SU-DHL-6 (cell line): Measurements from ENCODE around the gene CYP39A1.

Source experiments
- H2AFZ ChIP-seq: fragments of 200-600 bp; sonication (generic); 2 replicates; pipeline ENCODE4 v1.6.1; 2014; ENCODE audit warnings: low read depth, mild to moderate bottlenecking, moderate library complexity, mixed read lengths, antibody characterized with exemption, low read length; ENCODE audit not compliant: severe bottlenecking
- H3F3A ChIP-seq: fragments of 200-600 bp; shearing (Covaris generic); 2 replicates; pipeline ENCODE4 v1.6.0; 2016; ENCODE audit warnings: antibody characterized with exemption, mild to moderate bottlenecking; ENCODE audit not compliant: insufficient read depth
- H3K27ac ChIP-seq: fragments of 200-600 bp; sonication (generic); 2 replicates; pipeline ENCODE4 v1.5.1; 2016; ENCODE audit warnings: low read depth, mild to moderate bottlenecking, low read length, moderate library complexity, mixed read lengths
- H3K27me3 ChIP-seq: fragments of 200-600 bp; sonication (generic), shearing (Covaris generic); 2 replicates; pipeline ENCODE4 v1.6.0; 2014; ENCODE audit warnings: mild to moderate bottlenecking, low read length
- H3K36me3 ChIP-seq: fragments of 200-600 bp; sonication (generic); 2 replicates; pipeline ENCODE4 v1.6.1; 2014; ENCODE audit warnings: mild to moderate bottlenecking, low read length, mixed read lengths
- H3K4me2 ChIP-seq: fragments of 300-600, 200-600 bp; shearing (Covaris generic), sonication (generic); 2 replicates; pipeline ENCODE4 v1.6.0; 2014; ENCODE audit warnings: low read length, low read depth, mild to moderate bottlenecking; ENCODE audit not compliant: poor library complexity, severe bottlenecking
- H3K4me3 ChIP-seq: fragments of 200-600 bp; sonication (generic); 2 replicates; pipeline ENCODE4 v1.5.1; 2014; ENCODE audit warnings: antibody characterized with exemption, low read length, mild to moderate bottlenecking, mixed read lengths; ENCODE audit not compliant: insufficient read depth, poor library complexity, severe bottlenecking
- H3K79me2 ChIP-seq: fragments of 200-600 bp; sonication (generic); 2 replicates; pipeline ENCODE4 v1.6.1; 2014; ENCODE audit warnings: mild to moderate bottlenecking, low read length, moderate library complexity; ENCODE audit not compliant: insufficient read depth
- H3K9ac ChIP-seq: fragments of 200-600 bp; sonication (generic); 2 replicates; pipeline ENCODE4 v1.7.0; 2014; ENCODE audit warnings: mild to moderate bottlenecking, low read length
- H3K9me2 ChIP-seq: fragments of 200-600 bp; sonication (generic); replicated peaks from 2 replicates; pipeline ENCODE4 v1.6.1; 2014; ENCODE audit warnings: low read length; ENCODE audit not compliant: insufficient read depth
- H3K9me3 ChIP-seq: fragments of 200-600 bp; sonication (generic); 2 replicates; pipeline ENCODE4 v1.6.1; 2014; ENCODE audit warnings: low read length, mixed read lengths; ENCODE audit not compliant: insufficient read depth
- H4K20me1 ChIP-seq: fragments of 200-600 bp; sonication (generic); 2 replicates; pipeline ENCODE4 v1.6.1; 2014; ENCODE audit warnings: low read depth, mild to moderate bottlenecking, antibody characterized with exemption, low read length, moderate library complexity, mixed read lengths
- EZH2phosphoT487 ChIP-seq: fragments of 200-600 bp; sonication (generic), shearing (Covaris generic); conservative IDR thresholded peaks from 2 replicates; pipeline ENCODE4 v1.6.1; 2018; ENCODE audit warnings: mild to moderate bottlenecking, antibody characterized with exemption, low read length, moderate library complexity, mixed read lengths
- TF ChIP-seq, protein P1 (sequence below): fragments of 200-600 bp; sonication (generic); IDR thresholded peaks from one replicate; pipeline ENCODE4 v1.5.1; 2017; ENCODE audit warnings: antibody characterized with exemption, mild to moderate bottlenecking, low read length, moderate library complexity; ENCODE audit not compliant: insufficient read depth, poor library complexity, severe bottlenecking

The CYP39A1 gene

GRCh38 chr6:46513533-46513932 lies 139.1 kb downstream of the CYP39A1 start:
- Histone ChIP-seq H3K9me2 (no peaks in the 10 kb centered on the region), H3K4me3 (no peak overlapping the region), H3K27me3 (no peaks in the 10 kb centered on the region), H3K9ac (no peak overlapping the region), H3K79me2 (no peaks in the 10 kb centered on the region), H3K9me3 (no peaks in the 10 kb centered on the region), H3K27ac (no peak overlapping the region), H3K4me2 (no peak overlapping the region), H4K20me1 (no peaks in the 10 kb centered on the region), H3K36me3 (no peaks in the 10 kb centered on the region), H2AFZ (peak overlapping the region; percentile 22), H3F3A (no peaks in the 10 kb centered on the region)
- TF ChIP-seq, protein P1, sequence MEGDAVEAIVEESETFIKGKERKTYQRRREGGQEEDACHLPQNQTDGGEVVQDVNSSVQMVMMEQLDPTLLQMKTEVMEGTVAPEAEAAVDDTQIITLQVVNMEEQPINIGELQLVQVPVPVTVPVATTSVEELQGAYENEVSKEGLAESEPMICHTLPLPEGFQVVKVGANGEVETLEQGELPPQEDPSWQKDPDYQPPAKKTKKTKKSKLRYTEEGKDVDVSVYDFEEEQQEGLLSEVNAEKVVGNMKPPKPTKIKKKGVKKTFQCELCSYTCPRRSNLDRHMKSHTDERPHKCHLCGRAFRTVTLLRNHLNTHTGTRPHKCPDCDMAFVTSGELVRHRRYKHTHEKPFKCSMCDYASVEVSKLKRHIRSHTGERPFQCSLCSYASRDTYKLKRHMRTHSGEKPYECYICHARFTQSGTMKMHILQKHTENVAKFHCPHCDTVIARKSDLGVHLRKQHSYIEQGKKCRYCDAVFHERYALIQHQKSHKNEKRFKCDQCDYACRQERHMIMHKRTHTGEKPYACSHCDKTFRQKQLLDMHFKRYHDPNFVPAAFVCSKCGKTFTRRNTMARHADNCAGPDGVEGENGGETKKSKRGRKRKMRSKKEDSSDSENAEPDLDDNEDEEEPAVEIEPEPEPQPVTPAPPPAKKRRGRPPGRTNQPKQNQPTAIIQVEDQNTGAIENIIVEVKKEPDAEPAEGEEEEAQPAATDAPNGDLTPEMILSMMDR: no peak
- no peak for TF ChIP-seq EZH2phosphoT487

DNA sequence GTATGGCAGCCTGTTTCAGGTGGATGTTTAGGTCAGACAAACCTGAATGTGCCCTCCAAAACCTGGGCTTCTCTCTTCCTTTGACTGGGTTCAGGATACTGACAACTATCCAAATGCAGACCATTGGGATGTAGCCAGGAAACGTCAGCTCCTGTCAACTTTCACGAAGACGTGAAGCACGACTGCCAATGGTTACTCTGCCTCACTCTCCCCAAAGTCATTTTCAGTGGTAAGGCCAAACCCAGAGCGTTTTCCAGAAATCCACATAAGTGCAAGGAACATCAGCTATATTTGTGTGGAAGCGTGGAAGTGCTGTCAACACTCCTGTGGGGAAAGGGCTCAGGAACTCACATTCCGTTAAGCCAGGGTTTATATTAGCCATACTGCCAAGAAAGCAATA lies 141.3 kb downstream of the CYP39A1 start:
- Histone ChIP-seq H3K27ac (no peak overlapping the region), H3K9me3 (no peaks in the 10 kb centered on the region), H3K27me3 (no peaks in the 10 kb centered on the region), H3K36me3 (no peaks in the 10 kb centered on the region), H3K79me2 (no peaks in the 10 kb centered on the region), H3F3A (no peaks in the 10 kb centered on the region), H3K9me2 (no peaks in the 10 kb centered on the region), H3K4me2 (no peak overlapping the region), H3K9ac (no peak overlapping the region), H3K4me3 (no peak overlapping the region), H2AFZ (no peak overlapping the region), H4K20me1 (no peaks in the 10 kb centered on the region)
- TF ChIP-seq, protein P1: no peak
- TF ChIP-seq EZH2phosphoT487: no peak

GRCh38 chr6:46510651-46511050 lies 142.0 kb downstream of the CYP39A1 start:
- H3K4me3 ChIP-seq: no peak overlapping the region
- H3K36me3 ChIP-seq: no peaks in the 10 kb centered on the region
- H3K79me2 ChIP-seq: no peaks in the 10 kb centered on the region
- TF ChIP-seq EZH2phosphoT487: no peak
- TF ChIP-seq, protein P1: no peak
- no peak overlapping the region for H3K27ac ChIP-seq
- H4K20me1 ChIP-seq: no peaks in the 10 kb centered on the region
- H3K9me3 ChIP-seq: no peaks in the 10 kb centered on the region
- no peaks in the 10 kb centered on the region for H3F3A ChIP-seq
- no peak overlapping the region for H2AFZ ChIP-seq
- H3K9me2 ChIP-seq: no peaks in the 10 kb centered on the region
- H3K27me3 ChIP-seq: no peaks in the 10 kb centered on the region
- no peak overlapping the region for H3K4me2 ChIP-seq
- no peak overlapping the region for H3K9ac ChIP-seq
